Caco-2 (cell line): Measurements from ENCODE around the gene ABCA4. TPM values are rescaled to one million over a fixed set of nuclear protein-coding genes. Genes with fewer than 3 reads are reported as not detected.

Experiments used
- BruUV-seq: library from RNA; stranded (reverse); fragments of 400-500 nt; replicated peaks from 2 replicates; lab custom pipeline; 2021; lab: Mats Ljungman, UMichigan
- CTCF ChIA-PET: fragments of 300-600 bp; sonication (Branson Sonifier 250); formaldehyde crosslinking; loops from one replicate; lab custom pipeline; 2022; ENCODE audit warnings: antibody characterized with exemption; lab: Charles Lee
- POLR2A ChIA-PET: fragments of 300-600 bp; sonication (Branson Sonifier 250); formaldehyde crosslinking; loops from one replicate; lab custom pipeline; 2022; ENCODE audit warnings: antibody characterized with exemption; lab: Charles Lee
- DNase-seq, 2 experiments: peaks; one replicate each; pipeline versions ENCODE4 v3.0.0 to v3.0.0-alpha.2; 2020 to 2022
- H3K27me3 ChIP-seq: replicated peaks from 2 replicates; pipeline ENCODE4 v1.6.0; 2011; ENCODE audit warnings: low read length; ENCODE audit not compliant: control insufficient read depth, insufficient read depth
- H3K36me3 ChIP-seq: 2 replicates; pipeline ENCODE4 v1.5.1; 2011; ENCODE audit warnings: low read length; ENCODE audit not compliant: control insufficient read depth, insufficient read depth
- H3K4me1 ChIP-seq: fragments of 250-450 bp; sonication (Bioruptor Pico); 2 replicates; pipeline ENCODE4 v1.5.1; 2020; ENCODE audit warnings: mild to moderate bottlenecking
- H3K4me3 ChIP-seq: 2 replicates; pipeline ENCODE4 v1.5.1; 2011; ENCODE audit warnings: low read depth, mild to moderate bottlenecking, control low read depth, low read length
- H3K9me3 ChIP-seq: fragments of 250-450 bp; sonication (Bioruptor Pico); 2 replicates; pipeline ENCODE4 v1.5.1; 2020; ENCODE audit warnings: mild to moderate bottlenecking, moderate library complexity
- H3K27ac Mint-ChIP-seq: one replicate; pipeline ENCODE4 v1.8.0; 2022; ENCODE audit warnings: mixed read lengths; ENCODE audit not compliant: unreplicated experiment
- H3K27me3 Mint-ChIP-seq: one replicate; pipeline ENCODE4 v1.8.0; 2022; ENCODE audit warnings: mixed read lengths; ENCODE audit not compliant: insufficient read depth, unreplicated experiment
- H3K36me3 Mint-ChIP-seq: one replicate; pipeline ENCODE4 v1.8.0; 2022; ENCODE audit warnings: mild to moderate bottlenecking, mixed read lengths; ENCODE audit not compliant: insufficient read depth, unreplicated experiment
- H3K4me1 Mint-ChIP-seq: one replicate; pipeline ENCODE4 v1.8.0; 2022; ENCODE audit warnings: low read depth, mixed read lengths; ENCODE audit not compliant: unreplicated experiment
- H3K4me3 Mint-ChIP-seq: one replicate; pipeline ENCODE4 v1.8.0; 2022; ENCODE audit warnings: mild to moderate bottlenecking, moderate library complexity, mixed read lengths; ENCODE audit not compliant: unreplicated experiment
- H3K9me3 Mint-ChIP-seq: one replicate; pipeline ENCODE4 v1.8.0; 2022; ENCODE audit warnings: mixed read lengths; ENCODE audit not compliant: unreplicated experiment
- intact Hi-C: fragments of 100-400 bp; cut with micrococcal nuclease; formaldehyde crosslinking; loops from one replicate; pipeline ENCODE4 v1.10.0; 2022; ENCODE audit not compliant: unreplicated experiment
- total RNA-seq: library from RNA; stranded (reverse); gene quantifications from 2 replicates; pipeline ENCODE4 v1.2.3, GENCODE V29; 2022
- TF ChIP-seq, protein P1 (sequence below), 2 experiments: fragments of 200-600 bp in 1 of 2; IDR thresholded peaks; 1 replicate in 1 of 2; 2 replicates in 1 of 2; pipeline versions ENCODE4 v1.5.1 to v1.8.0; 2011 to 2022; ENCODE audit warnings: antibody characterized with exemption in 1 of 2, control low read depth in 1 of 2, inconsistent platforms in 1 of 2, low read depth in 1 of 2, low read length in 1 of 2, mild to moderate bottlenecking in 1 of 2, moderate library complexity in 1 of 2; ENCODE audit not compliant: insufficient read depth in 1 of 2, severe bottlenecking in 1 of 2, unreplicated experiment in 1 of 2

ABCA4 gene
- total RNA-seq, 1 experiment from 2014 or later: 1.8 TPM

GRCh38 chr1:94087193-94087592 lies 33.8 kb downstream of the ABCA4 start:
- Histone ChIP-seq H3K36me3 (no peaks in the 10 kb centered on the region), H3K27me3 (no peaks in the 10 kb centered on the region), H3K9me3 (no peaks in the 10 kb centered on the region), H3K4me3 (no peak overlapping the region), H3K4me1 (no peaks in the 10 kb centered on the region)
- Mint-ChIP-seq H3K4me1 (peaks cover 14% of the 10 kb centered on the region), H3K36me3 (no peaks in the 10 kb centered on the region), H3K27me3 (no peaks in the 10 kb centered on the region), H3K27ac (no peak overlapping the region), H3K9me3 (no peaks in the 10 kb centered on the region), H3K4me3 (no peak overlapping the region)
- POLR2A ChIA-PET: no interaction called here
- BruUV-seq: no TSS peak
- CTCF ChIA-PET: no interaction called here
- intact Hi-C loops: no loop called here
- DNase-seq: no peak
- TF ChIP-seq, protein P1, sequence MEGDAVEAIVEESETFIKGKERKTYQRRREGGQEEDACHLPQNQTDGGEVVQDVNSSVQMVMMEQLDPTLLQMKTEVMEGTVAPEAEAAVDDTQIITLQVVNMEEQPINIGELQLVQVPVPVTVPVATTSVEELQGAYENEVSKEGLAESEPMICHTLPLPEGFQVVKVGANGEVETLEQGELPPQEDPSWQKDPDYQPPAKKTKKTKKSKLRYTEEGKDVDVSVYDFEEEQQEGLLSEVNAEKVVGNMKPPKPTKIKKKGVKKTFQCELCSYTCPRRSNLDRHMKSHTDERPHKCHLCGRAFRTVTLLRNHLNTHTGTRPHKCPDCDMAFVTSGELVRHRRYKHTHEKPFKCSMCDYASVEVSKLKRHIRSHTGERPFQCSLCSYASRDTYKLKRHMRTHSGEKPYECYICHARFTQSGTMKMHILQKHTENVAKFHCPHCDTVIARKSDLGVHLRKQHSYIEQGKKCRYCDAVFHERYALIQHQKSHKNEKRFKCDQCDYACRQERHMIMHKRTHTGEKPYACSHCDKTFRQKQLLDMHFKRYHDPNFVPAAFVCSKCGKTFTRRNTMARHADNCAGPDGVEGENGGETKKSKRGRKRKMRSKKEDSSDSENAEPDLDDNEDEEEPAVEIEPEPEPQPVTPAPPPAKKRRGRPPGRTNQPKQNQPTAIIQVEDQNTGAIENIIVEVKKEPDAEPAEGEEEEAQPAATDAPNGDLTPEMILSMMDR (IDR thresholded peaks at IDR 0.05; ENCODE audit: insufficient read depth in 1 of 2, low read depth in 1 of 2, low read length in 1 of 2, severe bottlenecking in 1 of 2, unreplicated experiment in 1 of 2): no peak

DNA sequence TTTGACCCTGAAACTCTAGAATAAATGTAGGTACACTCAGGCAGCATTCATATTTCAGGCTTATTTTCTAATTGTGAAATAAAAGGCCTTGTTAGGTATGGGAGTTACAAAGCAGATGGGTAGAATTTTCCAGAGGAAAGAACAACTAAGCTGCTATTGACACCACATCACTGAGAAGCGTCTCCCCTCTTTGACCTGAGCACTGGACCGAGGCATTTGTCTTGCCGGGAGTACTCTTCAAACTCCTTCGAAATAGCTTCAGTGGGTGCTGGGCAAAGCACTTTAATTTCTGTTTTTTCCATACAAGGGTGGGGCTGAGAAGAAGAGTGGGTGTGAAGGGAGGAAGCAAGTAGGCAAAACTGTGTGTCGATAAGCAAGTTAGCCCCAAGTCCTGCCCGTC lies 36.4 kb downstream of the ABCA4 start:
- Mint-ChIP-seq H3K4me1 (peaks cover 5% of the 10 kb centered on the region), H3K36me3 (no peaks in the 10 kb centered on the region), H3K27ac (no peak overlapping the region), H3K9me3 (no peaks in the 10 kb centered on the region), H3K4me3 (no peak overlapping the region), H3K27me3 (no peaks in the 10 kb centered on the region)
- intact Hi-C loops: no loop called here
- Histone ChIP-seq H3K4me1 (no peaks in the 10 kb centered on the region), H3K36me3 (no peaks in the 10 kb centered on the region), H3K9me3 (no peaks in the 10 kb centered on the region), H3K27me3 (no peaks in the 10 kb centered on the region), H3K4me3 (no peak overlapping the region)
- CTCF ChIA-PET: no interaction called here
- POLR2A ChIA-PET: interaction anchor here (0.6 kb wide), 1 partner anchor 71 kb away, joined by 8 read pairs; no protein-coding TSS in a partner anchor
- BruUV-seq: no TSS peak
- TF ChIP-seq, protein P1 (IDR thresholded peaks at IDR 0.05; ENCODE audit: insufficient read depth in 1 of 2, low read depth in 1 of 2, low read length in 1 of 2, severe bottlenecking in 1 of 2, unreplicated experiment in 1 of 2): no peak
- no peak for DNase-seq

GRCh38 chr1:94084085-94084484 lies 36.9 kb downstream of the ABCA4 start:
- TF ChIP-seq, protein P1 (IDR thresholded peaks at IDR 0.05; ENCODE audit: insufficient read depth in 1 of 2, low read depth in 1 of 2, low read length in 1 of 2, severe bottlenecking in 1 of 2, unreplicated experiment in 1 of 2): no peak
- Mint-ChIP-seq H3K36me3 (no peaks in the 10 kb centered on the region), H3K27ac (no peak overlapping the region), H3K27me3 (no peaks in the 10 kb centered on the region), H3K4me1 (peaks cover 8% of the 10 kb centered on the region), H3K4me3 (no peak overlapping the region), H3K9me3 (no peaks in the 10 kb centered on the region)
- Histone ChIP-seq H3K9me3 (no peaks in the 10 kb centered on the region), H3K4me1 (no peaks in the 10 kb centered on the region; the same call in 1 of the 2 replicates), H3K27me3 (no peaks in the 10 kb centered on the region), H3K4me3 (no peak overlapping the region), H3K36me3 (no peaks in the 10 kb centered on the region)
- no TSS peak for BruUV-seq
- intact Hi-C loops: no loop called here
- no peak for DNase-seq
- CTCF ChIA-PET: no interaction called here
- POLR2A ChIA-PET: interaction anchor here (0.6 kb wide), 1 partner anchor 70 kb away, joined by 8 read pairs; no protein-coding TSS in a partner anchor
